Caki2 (cell line): ENCODE data around the gene CXCR1. TPM values are rescaled to one million over a fixed set of nuclear protein-coding genes. Genes with fewer than 3 reads are reported as not detected.
"Not testable (repeated sequence)": the region's sequence is repeated elsewhere in the genome, so short reads cannot be mapped to it uniquely, and the experiment has no call there.

Experiments used
- DNase-seq: peaks from one replicate; pipeline ENCODE4 v3.0.0-alpha.2; 2015; ENCODE audit warnings: low read depth
- in situ Hi-C: cut with HindIII; loops from 2 replicates; pipeline ENCODE4 v1.10.0; 2016; ENCODE audit warnings: low sequenced_read_pairs, low pct_unique_long_range_greater_than_20kb, mixed read lengths
- total RNA-seq: library from RNA; depleted of rRNA; stranded (reverse); fragments of >200 nt; shearing (Covaris generic); gene quantifications from 2 replicates; pipeline ENCODE4 v1.2.3, GENCODE V29; 2014; ENCODE audit warnings: low replicate concordance; rRNA removed

CXCR1 gene
- total RNA-seq, 1 experiment from 2014 or later, result not detected

- in situ Hi-C loops, result no loop called here
- DNase-seq, result no peak
These were observed 41.7 kb downstream of the CXCR1 start for GRCh38 chr2:218125095-218125494.

GRCh38 chr2:218123986-218124385 is 42.8 kb downstream of the CXCR1 start:
- DNase-seq, result no peak
- in situ Hi-C loops, result no loop called here

GRCh38 chr2:218122286-218122685 is 44.5 kb downstream of the CXCR1 start:
- DNase-seq, in situ Hi-C loops: not testable (repeated sequence)

GRCh38 chr2:218121789-218122188 is 45.0 kb downstream of the CXCR1 start:
- in situ Hi-C loops, DNase-seq: not testable (repeated sequence)

Other genes with a start within 250 kb of the CXCR1 start
- gene TNS1, start 164.0 kb downstream of the CXCR1 start, total RNA-seq, result 0.61 and 0.68 TPM in 2 replicates
- gene RUFY4, start 97.7 kb downstream of the CXCR1 start, total RNA-seq, result not detected in 2 replicates
- gene CXCR2, start 40.9 kb downstream of the CXCR1 start, total RNA-seq, result not detected in 2 replicates
- 470 and 533 TPM in 2 replicates for gene ARPC2, start 50.2 kb upstream of the CXCR1 start, total RNA-seq
- 0.12 TPM in 1 of 2 replicates, not detected in the other for gene GPBAR1, start 94.1 kb upstream of the CXCR1 start, total RNA-seq
- gene AAMP, start 103.2 kb upstream of the CXCR1 start, total RNA-seq, result 130 and 189 TPM in 2 replicates
- 66.8 and 75.8 TPM in 2 replicates for gene PNKD, start 103.6 kb upstream of the CXCR1 start, total RNA-seq
- 159 and 177 TPM in 2 replicates for gene TMBIM1, start 125.5 kb upstream of the CXCR1 start, total RNA-seq
- 0.57 and 3.2 TPM in 2 replicates for gene CATIP, start 189.9 kb upstream of the CXCR1 start, total RNA-seq
- gene SLC11A1, start 215.3 kb upstream of the CXCR1 start, total RNA-seq, result 1.4 and 3.0 TPM in 2 replicates
- gene CTDSP1, start 232.9 kb upstream of the CXCR1 start, total RNA-seq, result 53.8 and 73.6 TPM in 2 replicates